H1 (cell line): ENCODE results near the gene NTN5. TPM values are rescaled to one million over a fixed set of nuclear protein-coding genes. Genes with fewer than 3 reads are reported as not detected.

Source experiments
- CTCF ChIA-PET: fragments of 300-600 bp; sonication (Branson Sonifier 250); formaldehyde crosslinking; loops from one replicate; lab custom pipeline; 2021; ENCODE audit not compliant: partially characterized antibody; lab: Charles Lee
- POLR2A ChIA-PET: fragments of 300-600 bp; sonication (Branson Sonifier 250); formaldehyde crosslinking; loops from one replicate; lab custom pipeline; 2021; ENCODE audit warnings: inconsistent platforms; ENCODE audit not compliant: partially characterized antibody; lab: Charles Lee
- DNase-seq, 2 experiments: peaks; one replicate each; pipeline versions ENCODE4 v3.0.0 to v3.0.0-alpha.2; 2010 to 2022; ENCODE audit warnings: low spot score in 2 of 2, low read depth in 1 of 2, mixed read lengths in 1 of 2
- FAIRE-seq: peaks from 2 replicates; lab custom pipeline; 2011; peaks lifted over from hg19 to GRCh38; lab: Jason Lieb, UNC
- H2AFZ ChIP-seq: 2 replicates; pipeline ENCODE4 v1.8.1; 2012; ENCODE audit warnings: low read length, inconsistent platforms
- H2AK5ac ChIP-seq: 2 replicates; pipeline ENCODE4 v1.6.1; 2013; ENCODE audit warnings: low read depth, low read length
- H2BK120ac ChIP-seq: replicated peaks from 2 replicates; pipeline ENCODE3; 2013; ENCODE audit warnings: low read depth, low read length, inconsistent platforms
- H2BK12ac ChIP-seq: 2 replicates; pipeline ENCODE4 v1.6.1; 2013; ENCODE audit warnings: low read depth, low read length
- H2BK15ac ChIP-seq: 2 replicates; pipeline ENCODE4 v1.6.1; 2013; ENCODE audit warnings: low read length
- H2BK20ac ChIP-seq: 2 replicates; pipeline ENCODE4 v1.6.1; 2013; ENCODE audit warnings: low read length
- H2BK5ac ChIP-seq: 2 replicates; pipeline ENCODE4 v1.6.1; 2013; ENCODE audit warnings: low read depth, low read length
- H3K14ac ChIP-seq: 2 replicates; pipeline ENCODE4 v1.6.1; 2013; ENCODE audit warnings: inconsistent platforms; ENCODE audit not compliant: insufficient read length
- H3K18ac ChIP-seq: 2 replicates; pipeline ENCODE4 v1.6.1; 2013; ENCODE audit warnings: low read length; ENCODE audit errors: extremely low read depth
- H3K23ac ChIP-seq: 2 replicates; pipeline ENCODE4 v1.6.1; 2013; ENCODE audit warnings: inconsistent platforms; ENCODE audit not compliant: insufficient read length
- H3K23me2 ChIP-seq: 2 replicates; pipeline ENCODE4 v1.6.1; 2013; ENCODE audit warnings: low read depth, low read length
- H3K27ac ChIP-seq: 2 replicates; pipeline ENCODE4 v1.6.1; 2011; ENCODE audit warnings: low read depth, low read length, inconsistent platforms
- H3K27me3 ChIP-seq, 4 experiments: replicated peaks in 1 of 4; 1 replicate in 1 of 4; 2 replicates in 3 of 4; pipeline versions ENCODE4 v1.6.1 to v1.8.1; 2011 to 2013; ENCODE audit warnings: low read length in 3 of 4, mild to moderate bottlenecking in 3 of 4, inconsistent platforms in 2 of 4, mixed read lengths in 2 of 4, moderate library complexity in 1 of 4; ENCODE audit not compliant: control insufficient read depth in 3 of 4, insufficient read depth in 3 of 4; ENCODE audit errors: extremely low read depth in 1 of 4
- H3K36me3 ChIP-seq, 4 experiments: 2 replicates each; pipeline versions ENCODE4 v1.6.1 to v1.8.1; 2011 to 2013; ENCODE audit warnings: mild to moderate bottlenecking in 4 of 4, low read length in 3 of 4, moderate library complexity in 2 of 4, control low read depth in 1 of 4, inconsistent platforms in 1 of 4; ENCODE audit not compliant: insufficient read depth in 4 of 4, control insufficient read depth in 2 of 4
- H3K4ac ChIP-seq: replicated peaks from 2 replicates; pipeline ENCODE3; 2013; ENCODE audit warnings: low read length, low read depth, mixed read lengths, inconsistent platforms; ENCODE audit not compliant: insufficient read length
- H3K4me1 ChIP-seq, 4 experiments: replicated peaks in 1 of 4; 1 replicate in 1 of 4; 2 replicates in 3 of 4; pipeline versions ENCODE4 v1.6.1 to v1.8.1; 2011 to 2013; ENCODE audit warnings: low read length in 3 of 4, inconsistent platforms in 2 of 4, mixed read lengths in 1 of 4; ENCODE audit not compliant: insufficient read depth in 4 of 4, control insufficient read depth in 3 of 4
- H3K4me2 ChIP-seq, 2 experiments: 2 replicates each; pipeline versions ENCODE4 v1.6.1 to v1.8.1; 2011 to 2013; ENCODE audit warnings: low read depth in 2 of 2, low read length in 2 of 2, control low read depth in 1 of 2, inconsistent platforms in 1 of 2, mild to moderate bottlenecking in 1 of 2; ENCODE audit not compliant: insufficient read depth in 1 of 2
- H3K4me3 ChIP-seq, 4 experiments: fragments of 200-600, 300-600 bp in 1 of 4; sonication (generic), shearing (Covaris generic), sonication (Bioruptor Twin) in 1 of 4; 2 replicates each; pipeline versions ENCODE4 v1.5.1 to v1.8.1; 2011 to 2016; ENCODE audit warnings: low read length in 4 of 4, low read depth in 3 of 4, control low read depth in 2 of 4, inconsistent platforms in 2 of 4, mild to moderate bottlenecking in 2 of 4, mixed read lengths in 1 of 4, moderate library complexity in 1 of 4; ENCODE audit not compliant: insufficient read depth in 2 of 4; ENCODE audit errors: extremely low read depth in 1 of 4
- H3K56ac ChIP-seq: replicated peaks from 2 replicates; pipeline ENCODE3; 2013; ENCODE audit warnings: low read depth, mild to moderate bottlenecking, mixed read lengths, low read length, inconsistent platforms; ENCODE audit not compliant: insufficient read length
- H3K79me1 ChIP-seq: 2 replicates; pipeline ENCODE4 v1.6.1; 2013; ENCODE audit warnings: low read depth, low read length, control low read depth
- H3K79me2 ChIP-seq, 2 experiments: 2 replicates each; pipeline versions ENCODE4 v1.6.1 to v1.8.1; 2012 to 2013; ENCODE audit warnings: low read length in 2 of 2, mild to moderate bottlenecking in 2 of 2, inconsistent platforms in 1 of 2; ENCODE audit not compliant: insufficient read depth in 2 of 2, control insufficient read depth in 1 of 2
- H3K9ac ChIP-seq, 4 experiments: replicated peaks in 1 of 4; 1 replicate in 1 of 4; 2 replicates in 3 of 4; pipeline versions ENCODE4 v1.6.1 to v1.8.1; 2011 to 2013; ENCODE audit warnings: low read depth in 3 of 4, low read length in 3 of 4, control low read depth in 2 of 4, mild to moderate bottlenecking in 2 of 4, moderate library complexity in 2 of 4, inconsistent platforms in 1 of 4; ENCODE audit errors: extremely low read depth in 1 of 4
- H3K9me3 ChIP-seq, 2 experiments: 2 replicates each; pipeline versions ENCODE4 v1.6.1 to v1.8.1; 2012 to 2013; ENCODE audit warnings: mild to moderate bottlenecking in 2 of 2, moderate library complexity in 2 of 2, control low read depth in 1 of 2, inconsistent platforms in 1 of 2, low read depth in 1 of 2, low read length in 1 of 2, mixed read lengths in 1 of 2; ENCODE audit not compliant: insufficient read depth in 2 of 2
- H4K20me1 ChIP-seq, 2 experiments: replicated peaks in 1 of 2; 2 replicates each; pipeline versions ENCODE3 to v1.8.1; 2011 to 2013; ENCODE audit warnings: inconsistent platforms in 2 of 2, low read length in 2 of 2, mild to moderate bottlenecking in 1 of 2; ENCODE audit not compliant: insufficient read depth in 2 of 2, control insufficient read depth in 1 of 2
- H4K5ac ChIP-seq: 2 replicates; pipeline ENCODE4 v1.6.1; 2013; ENCODE audit warnings: low read length, low read depth, mixed read lengths, inconsistent platforms; ENCODE audit not compliant: insufficient read length
- H4K8ac ChIP-seq: 2 replicates; pipeline ENCODE4 v1.8.0; 2013; ENCODE audit warnings: mild to moderate bottlenecking, moderate library complexity, low read length, inconsistent platforms; ENCODE audit not compliant: insufficient read depth; ENCODE audit errors: extremely low read depth
- H4K91ac ChIP-seq: replicated peaks from 2 replicates; pipeline ENCODE3; 2013; ENCODE audit warnings: low read length, mixed read lengths, inconsistent platforms; ENCODE audit not compliant: insufficient read length
- CTBP2 ChIP-seq: IDR thresholded peaks from 2 replicates; pipeline ENCODE4 v1.7.0; 2011; ENCODE audit warnings: borderline replicate concordance, mild to moderate bottlenecking, moderate library complexity, mixed read lengths, low read length; ENCODE audit not compliant: insufficient read depth, insufficient read length
- GTF2F1 ChIP-seq: IDR thresholded peaks from 2 replicates; pipeline ENCODE4 v1.6.1; 2012; ENCODE audit warnings: low read depth, low read length, improper control_type of control experiment, borderline replicate concordance
- KDM5A ChIP-seq: fragments of 200-600 bp; IDR thresholded peaks from 2 replicates; pipeline ENCODE4 v1.7.1; 2012; ENCODE audit warnings: mild to moderate bottlenecking, low read length, inconsistent platforms, mixed read lengths
- RXRA ChIP-seq: IDR thresholded peaks from 2 replicates; pipeline ENCODE4 v1.6.1; 2011; ENCODE audit warnings: low read depth, mild to moderate bottlenecking, low read length, moderate library complexity; ENCODE audit not compliant: insufficient read depth
- WGBS, 2 experiments: shearing (Covaris generic) in 1 of 2; methylation state at CpG; one replicate each; pipeline versions ENCODE4 v1.1.6 to v1.1.7; 2013 to 2015; ENCODE audit warnings: low lambda C conversion rate in 2 of 2, mixed read lengths in 2 of 2, inconsistent platforms in 1 of 2, low coverage in 1 of 2, missing lambda C conversion rate in 1 of 2; ENCODE audit not compliant: insufficient replicate concordance in 2 of 2, insufficient coverage in 1 of 2, insufficient read length in 1 of 2; ENCODE audit errors: extremely low coverage in 1 of 2, missing lambda C conversion rate in 1 of 2; 5-methylcytosine and 5-hydroxymethylcytosine counted together
- polyA plus RNA-seq, 7 experiments: library from polyadenylated mRNA; depleted of rRNA in 3 of 7; stranded (reverse) in 5 of 7; unstranded in 2 of 7; fragments of >200 nt in 5 of 7; fragments of 200-250 nt in 2 of 7; gene quantifications; 1 replicate in 5 of 7; 2 replicates in 1 of 7; 4 replicates in 1 of 7; pipeline versions ENCODE4 v1.2.1 to v1.2.3, GENCODE V29; 2011 to 2013; ENCODE audit warnings: missing spikeins in 2 of 7, mixed read lengths in 2 of 7
- total RNA-seq: library from RNA; stranded (reverse); fragmentation: NEBNext Ultra II Directional; extraction: Animal tissue kit (Norgen Biotek cat#: 25700); gene quantifications from 2 replicates; pipeline ENCODE4 v1.2.1, GENCODE V29; 2021

The NTN5 gene
- total and polyA plus RNA-seq, 2 of the 8 experiments (the other 6 are each of a cell fraction or from before 2014, with no cell fraction given) = 0.47 to 0.85 TPM

- Histone ChIP-seq H3K4me1 (peaks cover 3 to 29% (median 20%) of the 10 kb centered on the region in 4 experiments), H3K56ac (no peak overlapping the region), H3K23ac (no peak overlapping the region), H3K27ac (no peak overlapping the region), H3K18ac (peak overlapping the region; percentile 26; the same call in 1 of the 2 replicates), H3K79me2 (peaks cover 0 to 13% of the 10 kb centered on the region in 2 experiments; a peak in 3 of 4 replicates), H3K23me2 (peaks cover 18% of the 10 kb centered on the region), H4K8ac (peak overlapping the region; percentile 29; the same call in 1 of the 2 replicates), H2AFZ (no peak overlapping the region), H3K4me2 (peak overlapping the region; percentile 69 to 83), H4K20me1 (peaks cover 2 to 11% of the 10 kb centered on the region in 2 experiments), H2BK20ac (no peak overlapping the region), H3K14ac (no peak overlapping the region), H2BK12ac (peak overlapping the region; percentile 81; the same call in 1 of the 2 replicates), H3K9me3 (no peaks in the 10 kb centered on the region), H3K27me3 (no peaks in the 10 kb centered on the region), H2BK5ac (peak overlapping the region; percentile 40), H2BK120ac (no peak overlapping the region), H4K91ac (peak overlapping the region; percentile 83), H3K79me1 (no peaks in the 10 kb centered on the region), H3K4me3 (peak overlapping the region in 1 of 4 experiments; percentile 55; a peak in 2 of 8 replicates), H2BK15ac (no peak overlapping the region), H3K36me3 (peaks cover 0 to 11% (median 1%) of the 10 kb centered on the region in 4 experiments; a peak in 1 of 8 replicates), H3K9ac (no peak overlapping the region; a peak in 1 of 7 replicates), H4K5ac (peak overlapping the region; percentile 58), H2AK5ac (no peak overlapping the region), H3K4ac (peak overlapping the region; percentile 73)
- DNase-seq = no peak
- 86% methylated on average over 22 of the region's 22 CpGs; no CpG with 5 or more reads in 1 of the 2 experiments for WGBS, 2 experiments
- CTCF ChIA-PET = interaction anchor here (0.6 to 2.1 kb wide), 7 partner anchors 9 to 150 kb away, joined by 3 to 6 read pairs (median 4); partner anchors contain the start of genes RPL18 and SPHK2
- POLR2A ChIA-PET = interaction anchor here (0.7 to 30.9 kb wide), 7 partner anchors 12 to 710 kb away, joined by 3 to 788 read pairs (median 8); partner anchors contain the start of genes CA11, FAM83E, FUT2 and RPL18
- FAIRE-seq = no peak
- TF ChIP-seq CTBP2 (no peak), KDM5A (no peak), RXRA (no peak), GTF2F1 (no peak)
Observed at GRCh38 chr19:48629297-48629598, 43.6 kb downstream of the NTN5 start.
